Measurements from ENCODE around the gene TMEM204.

The TMEM204 gene

GRCh38 chr16:1499756-1500464, 33.6 kb upstream of the TMEM204 start:
- DNase-seq (ENCODE audit: extremely low spot score), result no peak
- TF ChIP-seq CTCF (IDR thresholded peaks at IDR 0.05; ENCODE audit: control extremely low read depth, extremely low read depth, low read depth, missing control alignments), result no peak
- POLR2A ChIA-PET, result no interaction called here
- CTCF ChIA-PET, result no interaction called here

- ChIA-PET CTCF (no interaction called here), POLR2A (no interaction called here)
- no peak for DNase-seq (ENCODE audit: extremely low spot score)
These were observed 32.9 kb upstream of the TMEM204 start for GRCh38 chr16:1500465-1501150.

GRCh38 chr16:1501630-1502029, 31.8 kb upstream of the TMEM204 start:
- no peak for DNase-seq (ENCODE audit: extremely low spot score)
- POLR2A ChIA-PET, result no interaction called here
- CTCF ChIA-PET, result no interaction called here

More at GRCh38 chr16:1500465-1501150, 32.9 kb upstream of the TMEM204 start:
- TF ChIP-seq CTCF (IDR thresholded peaks at IDR 0.05; ENCODE audit: control extremely low read depth, extremely low read depth, low read depth, missing control alignments), result no peak

GRCh38 chr16:1502092-1503004, 31.1 kb upstream of the TMEM204 start:
- no peak for DNase-seq (ENCODE audit: extremely low spot score)
- POLR2A ChIA-PET, result no interaction called here
- TF ChIP-seq CTCF (IDR thresholded peaks at IDR 0.05; ENCODE audit: control extremely low read depth, extremely low read depth, low read depth, missing control alignments), result no peak
- CTCF ChIA-PET, result no interaction called here

More at GRCh38 chr16:1501630-1502029, 31.8 kb upstream of the TMEM204 start:
- TF ChIP-seq CTCF (IDR thresholded peaks at IDR 0.05; ENCODE audit: control extremely low read depth, extremely low read depth, low read depth, missing control alignments), result no peak

- CTCF ChIA-PET, result no interaction called here
- DNase-seq (ENCODE audit: extremely low spot score), result no peak
- POLR2A ChIA-PET, result no interaction called here
- no peak for TF ChIP-seq CTCF (IDR thresholded peaks at IDR 0.05; ENCODE audit: control extremely low read depth, extremely low read depth, low read depth, missing control alignments)
These were observed 30.1 kb upstream of the TMEM204 start for GRCh38 chr16:1503110-1503955.
